ENCODE results near the gene TBC1D2B.
"Not testable (repeated sequence)": the region's sequence is repeated elsewhere in the genome, so short reads cannot be mapped to it uniquely, and the experiment has no call there.

The TBC1D2B gene

DNA sequence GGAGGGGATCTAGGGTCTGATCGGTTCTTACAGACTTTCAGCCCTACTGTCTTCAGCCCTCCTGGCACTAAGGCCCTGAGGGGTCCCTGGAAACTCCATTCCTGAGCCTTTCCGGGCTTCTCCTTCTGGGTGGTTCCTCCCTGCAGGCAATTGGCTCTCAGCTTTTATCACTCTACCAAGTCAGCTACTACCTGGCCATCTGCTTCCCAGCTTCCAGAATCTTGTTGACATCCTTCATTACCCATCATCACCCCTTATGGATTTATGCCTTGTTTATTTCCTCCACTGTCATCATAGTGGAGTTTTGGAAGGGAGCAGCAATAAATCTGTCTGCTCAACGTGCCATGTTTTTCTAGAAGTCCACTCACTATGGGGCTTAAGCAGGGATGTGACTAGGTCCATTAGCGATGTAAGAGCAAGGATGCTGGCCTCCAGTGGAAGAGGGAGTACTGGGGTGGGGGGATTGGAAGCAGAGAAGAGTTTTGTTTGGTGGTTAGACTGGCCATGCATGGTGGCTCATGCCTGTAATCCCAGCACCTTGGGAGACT lies 106.6 kb downstream of the TBC1D2B start:
- H3K27me3 ChIP-seq (ENCODE audit: control insufficient read depth in 1 of 2, insufficient read depth in 2 of 2, low read length in 2 of 2); H3K27ac ChIP-seq (ENCODE audit: low read length); H3K9me3 ChIP-seq (ENCODE audit: control insufficient read depth in 2 of 2, low read length in 2 of 2); H3K4me3 ChIP-seq (ENCODE audit: low read length in 2 of 2); H3K36me3 ChIP-seq (ENCODE audit: control insufficient read depth in 2 of 2, insufficient read depth in 2 of 2, low read length in 2 of 2); H3K9ac ChIP-seq (ENCODE audit: low read length in 2 of 2): not testable (repeated sequence)
- peaks cover 22% of the 10 kb centered on the region for H3K4me1 ChIP-seq (ENCODE audit: control insufficient read depth, insufficient read depth, low read length)

DNA sequence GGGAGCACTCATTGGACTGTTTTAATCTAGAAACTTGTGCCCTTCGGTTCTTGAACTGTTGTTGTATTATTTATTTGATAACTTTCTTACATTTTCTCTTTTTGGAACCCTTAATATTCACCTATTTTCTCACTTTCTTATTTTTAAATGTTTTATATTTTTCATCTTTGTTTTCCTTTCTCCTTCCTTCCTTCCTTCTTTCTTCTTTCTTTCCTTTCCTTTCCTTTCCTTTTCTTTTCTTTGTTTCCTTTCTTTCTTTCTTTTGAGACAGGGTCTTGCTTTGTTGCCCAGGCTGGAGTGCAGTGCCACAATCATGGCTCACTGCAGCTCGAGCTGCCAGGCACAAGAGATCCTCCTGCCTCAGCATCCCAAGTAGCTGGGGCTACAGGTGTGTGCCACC lies 108.5 kb downstream of the TBC1D2B start:
- Histone ChIP-seq H3K27me3 (ENCODE audit: control insufficient read depth in 1 of 2, insufficient read depth in 2 of 2, low read length in 2 of 2) (no peaks in the 10 kb centered on the region), H3K9ac (ENCODE audit: low read length in 2 of 2) (no peak overlapping the region), H3K36me3 (ENCODE audit: control insufficient read depth in 2 of 2, insufficient read depth in 2 of 2, low read length in 2 of 2) (no peaks in the 10 kb centered on the region), H3K27ac (ENCODE audit: low read length) (no peak overlapping the region), H3K9me3 (ENCODE audit: control insufficient read depth in 2 of 2, low read length in 2 of 2) (no peaks in the 10 kb centered on the region), H3K4me3 (ENCODE audit: low read length in 2 of 2) (no peak overlapping the region), H3K4me1 (ENCODE audit: control insufficient read depth, insufficient read depth, low read length) (peaks cover 5% of the 10 kb centered on the region)

DNA sequence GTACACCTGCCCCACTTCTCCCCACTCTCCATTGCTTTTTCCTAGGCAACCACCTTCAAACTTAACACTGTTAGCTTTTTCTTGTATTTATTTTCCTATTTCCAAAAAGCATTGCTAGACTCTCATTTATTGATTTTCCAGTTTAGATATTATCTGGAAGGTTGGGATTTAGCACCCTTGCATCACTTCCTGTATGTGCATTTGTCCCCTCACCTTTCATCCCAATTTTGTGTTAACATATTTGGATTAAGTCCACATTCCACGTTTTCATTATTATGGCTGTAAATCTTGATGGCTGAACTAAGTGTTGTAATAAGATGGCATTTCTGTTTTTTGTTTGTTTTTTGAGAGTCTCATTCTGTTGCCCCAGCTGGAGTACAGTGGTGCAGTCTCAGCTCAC lies 109.7 kb downstream of the TBC1D2B start:
- no peak overlapping the region for H3K27ac ChIP-seq (ENCODE audit: low read length)
- H3K4me1 ChIP-seq (ENCODE audit: control insufficient read depth, insufficient read depth, low read length): no peaks in the 10 kb centered on the region
- H3K9me3 ChIP-seq (ENCODE audit: control insufficient read depth in 2 of 2, low read length in 2 of 2): no peaks in the 10 kb centered on the region
- no peaks in the 10 kb centered on the region for H3K36me3 ChIP-seq (ENCODE audit: control insufficient read depth in 2 of 2, insufficient read depth in 2 of 2, low read length in 2 of 2)
- no peak overlapping the region for H3K9ac ChIP-seq (ENCODE audit: low read length in 2 of 2)
- no peaks in the 10 kb centered on the region for H3K27me3 ChIP-seq (ENCODE audit: control insufficient read depth in 1 of 2, insufficient read depth in 2 of 2, low read length in 2 of 2)
- H3K4me3 ChIP-seq (ENCODE audit: low read length in 2 of 2): no peak overlapping the region

DNA sequence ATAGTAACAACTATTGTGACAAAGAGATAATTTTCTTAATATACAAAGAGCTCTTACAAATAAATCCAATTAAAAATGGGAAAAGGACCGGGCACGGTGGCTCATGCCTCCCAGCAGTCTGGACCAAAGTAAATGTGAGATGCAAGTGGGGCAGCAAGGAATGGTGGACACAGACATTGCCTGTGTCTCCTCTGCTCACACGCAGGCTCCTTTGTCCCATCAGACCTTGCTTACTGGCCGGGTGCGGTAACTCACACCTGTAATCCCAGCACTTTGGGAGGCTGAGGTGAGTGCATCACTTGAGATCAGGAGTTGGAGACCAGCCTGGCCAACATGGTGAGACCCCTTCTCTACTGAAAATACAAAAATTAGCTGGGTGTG lies 110.3 kb downstream of the TBC1D2B start:
- not testable (repeated sequence) for H3K36me3 ChIP-seq (ENCODE audit: control insufficient read depth in 2 of 2, insufficient read depth in 2 of 2, low read length in 2 of 2)

DNA sequence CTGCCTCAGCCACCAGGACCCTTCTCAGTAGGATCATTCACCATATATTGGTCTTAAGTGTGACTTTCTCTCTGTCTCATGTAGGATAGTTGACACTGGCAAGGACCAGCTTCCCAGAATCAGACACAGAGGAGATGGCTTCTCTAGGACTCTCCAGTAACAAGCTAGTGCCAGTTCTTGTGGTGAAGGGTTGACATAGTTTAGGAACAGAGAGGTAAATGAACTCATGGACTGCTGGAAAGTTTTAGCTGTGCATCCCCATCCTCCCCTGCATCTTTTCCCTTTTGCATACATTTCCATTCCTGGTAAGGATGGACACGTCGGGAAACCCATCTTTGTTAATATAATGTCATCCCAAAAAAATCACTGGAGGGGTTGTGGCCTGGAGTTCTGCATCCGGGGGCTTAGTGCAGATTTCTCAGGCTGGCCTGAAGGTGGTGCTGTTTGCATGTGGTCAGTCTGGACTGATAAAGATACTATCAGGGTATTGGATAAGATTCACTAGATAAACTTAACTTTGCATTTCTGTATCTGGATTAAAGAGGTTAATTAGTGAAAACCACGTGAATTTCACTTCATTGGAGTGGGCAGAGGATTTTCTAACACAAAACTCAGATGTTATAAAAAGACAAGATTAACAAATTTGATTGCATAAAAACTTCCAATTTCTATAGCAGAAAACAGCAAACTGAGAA lies 110.8 kb downstream of the TBC1D2B start:
- Histone ChIP-seq H3K36me3 (ENCODE audit: control insufficient read depth in 2 of 2, insufficient read depth in 2 of 2, low read length in 2 of 2) (no peaks in the 10 kb centered on the region), H3K4me3 (ENCODE audit: low read length in 2 of 2) (no peak overlapping the region), H3K27me3 (ENCODE audit: control insufficient read depth in 1 of 2, insufficient read depth in 2 of 2, low read length in 2 of 2) (no peaks in the 10 kb centered on the region), H3K9ac (ENCODE audit: low read length in 2 of 2) (peak overlapping the region in 1 of 2 donors; percentile 5), H3K27ac (ENCODE audit: low read length) (no peak overlapping the region), H3K9me3 (ENCODE audit: control insufficient read depth in 2 of 2, low read length in 2 of 2) (no peaks in the 10 kb centered on the region), H3K4me1 (ENCODE audit: control insufficient read depth, insufficient read depth, low read length) (no peaks in the 10 kb centered on the region)

More for the DNA sequence above, 110.3 kb downstream of the TBC1D2B start:
- H3K27me3 ChIP-seq (ENCODE audit: control insufficient read depth in 1 of 2, insufficient read depth in 2 of 2, low read length in 2 of 2); H3K9ac ChIP-seq (ENCODE audit: low read length in 2 of 2); H3K27ac ChIP-seq (ENCODE audit: low read length); H3K4me1 ChIP-seq (ENCODE audit: control insufficient read depth, insufficient read depth, low read length); H3K9me3 ChIP-seq (ENCODE audit: control insufficient read depth in 2 of 2, low read length in 2 of 2); H3K4me3 ChIP-seq (ENCODE audit: low read length in 2 of 2): not testable (repeated sequence)

DNA sequence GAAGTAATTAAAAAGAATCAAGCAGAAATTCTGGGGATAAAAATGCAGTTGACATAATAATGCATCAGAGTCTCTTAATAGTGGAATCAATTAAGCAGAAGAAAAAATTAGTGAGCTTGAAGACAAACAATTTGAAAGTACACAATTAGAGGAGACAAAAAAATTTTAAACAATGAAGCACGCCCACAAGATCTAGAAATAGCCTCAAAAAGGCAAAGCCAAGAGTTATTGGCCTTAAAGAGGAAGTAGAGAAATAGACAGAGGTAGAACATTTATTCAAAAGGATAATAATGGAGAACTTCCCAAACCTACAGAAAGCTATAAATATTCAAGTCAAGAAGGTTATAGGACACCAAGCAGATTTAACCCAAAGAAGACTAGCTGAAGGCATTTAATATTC lies 113.3 kb downstream of the TBC1D2B start:
- Histone ChIP-seq H3K9me3 (ENCODE audit: control insufficient read depth in 2 of 2, low read length in 2 of 2) (no peaks in the 10 kb centered on the region), H3K36me3 (ENCODE audit: control insufficient read depth in 2 of 2, insufficient read depth in 2 of 2, low read length in 2 of 2) (no peaks in the 10 kb centered on the region), H3K9ac (ENCODE audit: low read length in 2 of 2) (no peak overlapping the region), H3K27me3 (ENCODE audit: control insufficient read depth in 1 of 2, insufficient read depth in 2 of 2, low read length in 2 of 2) (no peaks in the 10 kb centered on the region), H3K4me1 (ENCODE audit: control insufficient read depth, insufficient read depth, low read length) (peaks cover 6% of the 10 kb centered on the region), H3K27ac (ENCODE audit: low read length) (no peak overlapping the region), H3K4me3 (ENCODE audit: low read length in 2 of 2) (no peak overlapping the region)

DNA sequence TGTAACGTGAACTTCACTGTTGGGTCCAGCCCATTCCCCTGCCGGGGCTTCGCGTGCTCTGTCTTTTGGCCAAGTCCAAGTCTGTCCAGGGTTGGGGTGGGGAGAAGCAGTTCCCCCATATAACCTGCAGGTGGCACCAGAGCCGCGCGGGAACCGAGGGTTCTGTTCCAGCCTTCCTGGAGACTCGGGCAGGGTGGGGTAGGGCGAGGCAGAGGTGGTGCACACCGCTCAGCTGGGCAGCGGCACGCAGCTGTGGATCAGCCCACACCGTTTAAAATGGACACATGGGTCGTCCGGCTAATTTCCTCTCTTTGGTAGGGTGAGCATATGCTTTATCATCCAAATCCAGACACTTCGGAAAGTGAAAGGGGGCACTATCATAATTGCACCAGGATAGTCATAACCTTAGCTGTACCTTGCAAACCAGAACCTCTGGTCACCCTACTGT lies 118.1 kb downstream of the TBC1D2B start:
- Histone ChIP-seq H3K4me3 (ENCODE audit: low read length in 2 of 2) (peak overlapping the region; percentile 60 to 69), H3K27ac (ENCODE audit: low read length) (no peak overlapping the region), H3K27me3 (ENCODE audit: control insufficient read depth in 1 of 2, insufficient read depth in 2 of 2, low read length in 2 of 2) (no peaks in the 10 kb centered on the region), H3K9ac (ENCODE audit: low read length in 2 of 2) (peak overlapping the region in 1 of 2 donors; percentile 42), H3K4me1 (ENCODE audit: control insufficient read depth, insufficient read depth, low read length) (peaks cover 7% of the 10 kb centered on the region), H3K9me3 (ENCODE audit: control insufficient read depth in 2 of 2, low read length in 2 of 2) (no peaks in the 10 kb centered on the region), H3K36me3 (ENCODE audit: control insufficient read depth in 2 of 2, insufficient read depth in 2 of 2, low read length in 2 of 2) (no peaks in the 10 kb centered on the region)

DNA sequence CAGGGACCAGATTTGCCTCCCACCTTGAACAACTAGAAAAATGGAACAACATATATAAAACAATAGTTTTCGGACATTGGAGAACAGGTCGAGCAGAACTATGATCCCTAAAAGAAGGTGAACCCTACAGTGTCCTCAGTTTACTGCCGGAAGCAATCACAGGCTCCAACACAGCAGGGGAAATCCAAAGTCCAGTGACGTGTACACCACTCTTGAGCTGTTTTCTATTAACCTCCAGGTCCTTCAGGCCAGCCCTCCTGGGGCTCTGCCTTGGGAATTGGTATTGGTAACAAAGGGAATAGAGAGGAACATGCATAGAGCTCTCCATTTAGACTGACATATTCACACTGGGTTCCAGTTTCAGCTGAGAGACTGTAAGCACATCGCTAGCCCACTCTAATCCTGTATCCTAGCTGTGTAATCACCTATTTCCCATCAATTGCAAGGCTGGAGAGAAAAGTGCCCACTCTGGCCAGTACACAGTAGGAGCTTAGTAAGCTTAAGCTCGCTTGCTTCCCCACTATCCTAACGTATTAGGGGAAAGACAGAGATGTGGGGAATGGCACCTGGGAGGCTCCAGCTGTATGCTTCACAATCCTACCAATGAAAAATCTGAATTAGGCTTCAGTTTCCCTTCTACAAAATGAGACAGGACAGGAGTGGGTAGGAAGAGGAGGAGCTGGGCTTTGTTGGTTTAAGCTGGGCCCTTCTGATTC lies 118.6 kb downstream of the TBC1D2B start:
- not testable (repeated sequence) for H3K27ac ChIP-seq (ENCODE audit: low read length); H3K9me3 ChIP-seq (ENCODE audit: control insufficient read depth in 2 of 2, low read length in 2 of 2); H3K9ac ChIP-seq (ENCODE audit: low read length in 2 of 2); H3K4me1 ChIP-seq (ENCODE audit: control insufficient read depth, insufficient read depth, low read length); H3K36me3 ChIP-seq (ENCODE audit: control insufficient read depth in 2 of 2, insufficient read depth in 2 of 2, low read length in 2 of 2); H3K27me3 ChIP-seq (ENCODE audit: control insufficient read depth in 1 of 2, insufficient read depth in 2 of 2, low read length in 2 of 2)
- H3K4me3 ChIP-seq (ENCODE audit: low read length in 2 of 2): peak overlapping the region in 1 of 2 donors; percentile 69

DNA sequence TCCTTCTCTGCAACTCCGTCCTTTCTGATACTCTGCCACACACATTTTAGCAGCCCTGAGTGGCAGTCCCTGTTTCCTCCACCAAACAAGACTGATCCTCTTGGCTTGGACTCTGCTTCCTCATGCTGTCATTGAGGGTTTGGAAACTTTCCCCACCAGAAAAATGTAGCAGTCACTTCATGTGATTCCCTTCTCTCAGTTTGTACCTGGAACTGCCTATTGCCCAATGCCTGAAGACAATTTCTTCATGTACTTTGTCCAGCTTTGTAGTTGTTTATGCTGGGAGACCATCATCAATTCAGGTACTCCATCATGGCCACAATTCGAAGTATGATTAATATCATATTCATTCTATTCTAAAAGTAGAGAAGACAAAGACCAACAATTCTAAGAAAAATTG lies 119.5 kb downstream of the TBC1D2B start:
- not testable (repeated sequence) for H3K27ac ChIP-seq (ENCODE audit: low read length); H3K9ac ChIP-seq (ENCODE audit: low read length in 2 of 2); H3K4me3 ChIP-seq (ENCODE audit: low read length in 2 of 2); H3K4me1 ChIP-seq (ENCODE audit: control insufficient read depth, insufficient read depth, low read length); H3K36me3 ChIP-seq (ENCODE audit: control insufficient read depth in 2 of 2, insufficient read depth in 2 of 2, low read length in 2 of 2); H3K27me3 ChIP-seq (ENCODE audit: control insufficient read depth in 1 of 2, insufficient read depth in 2 of 2, low read length in 2 of 2); H3K9me3 ChIP-seq (ENCODE audit: control insufficient read depth in 2 of 2, low read length in 2 of 2)

DNA sequence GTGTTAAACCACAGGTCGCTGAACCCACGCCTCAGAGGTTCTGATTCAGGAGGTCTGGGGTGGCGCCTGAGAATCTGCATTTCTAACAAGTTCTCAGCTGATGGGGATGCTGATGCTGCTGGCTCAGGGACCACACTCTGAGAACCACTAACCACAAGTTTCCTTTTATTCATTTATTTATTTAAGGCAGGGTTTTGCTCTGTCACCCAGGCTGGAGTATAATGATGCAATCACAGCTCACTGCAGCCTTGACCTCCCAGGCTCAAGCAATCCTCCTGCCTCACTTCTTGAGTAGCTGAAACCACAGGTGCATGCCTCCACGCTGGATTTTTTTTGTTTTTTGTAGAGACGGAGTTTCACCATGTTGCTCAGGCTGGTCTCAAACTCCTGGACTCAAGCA lies 123.6 kb downstream of the TBC1D2B start:
- H3K9me3 ChIP-seq (ENCODE audit: control insufficient read depth in 2 of 2, low read length in 2 of 2); H3K27ac ChIP-seq (ENCODE audit: low read length); H3K4me3 ChIP-seq (ENCODE audit: low read length in 2 of 2); H3K4me1 ChIP-seq (ENCODE audit: control insufficient read depth, insufficient read depth, low read length); H3K9ac ChIP-seq (ENCODE audit: low read length in 2 of 2); H3K27me3 ChIP-seq (ENCODE audit: control insufficient read depth in 1 of 2, insufficient read depth in 2 of 2, low read length in 2 of 2); H3K36me3 ChIP-seq (ENCODE audit: control insufficient read depth in 2 of 2, insufficient read depth in 2 of 2, low read length in 2 of 2): not testable (repeated sequence)

DNA sequence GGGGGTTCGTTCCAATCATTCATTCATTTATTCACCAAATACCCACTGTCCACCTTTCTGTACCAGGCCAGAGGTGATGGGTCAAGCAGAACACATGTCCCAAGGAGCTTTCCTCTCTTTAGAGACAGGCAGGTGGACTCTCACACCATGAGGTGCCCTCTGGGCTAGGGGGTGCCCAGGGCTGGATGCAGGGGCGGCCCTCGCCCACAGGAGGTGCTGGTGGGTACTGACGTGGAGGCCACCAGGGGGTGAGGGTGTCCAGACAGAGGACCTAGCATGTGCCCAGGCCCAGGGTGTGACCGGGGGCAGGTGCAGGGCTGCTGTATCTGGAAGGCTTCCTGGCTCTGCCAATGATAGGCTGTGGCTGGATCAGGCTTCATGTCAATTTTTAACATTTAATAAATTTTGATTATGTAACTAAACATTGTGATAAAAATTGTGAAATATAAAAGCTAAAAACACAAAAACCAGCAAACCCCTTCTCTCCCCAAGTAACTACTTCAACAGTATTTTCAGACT lies 124.5 kb downstream of the TBC1D2B start:
- not testable (repeated sequence) for H3K9ac ChIP-seq (ENCODE audit: low read length in 2 of 2); H3K9me3 ChIP-seq (ENCODE audit: control insufficient read depth in 2 of 2, low read length in 2 of 2)

More for the DNA sequence above, 124.5 kb downstream of the TBC1D2B start:
- H3K27me3 ChIP-seq (ENCODE audit: control insufficient read depth in 1 of 2, insufficient read depth in 2 of 2, low read length in 2 of 2); H3K4me3 ChIP-seq (ENCODE audit: low read length in 2 of 2); H3K27ac ChIP-seq (ENCODE audit: low read length); H3K36me3 ChIP-seq (ENCODE audit: control insufficient read depth in 2 of 2, insufficient read depth in 2 of 2, low read length in 2 of 2); H3K4me1 ChIP-seq (ENCODE audit: control insufficient read depth, insufficient read depth, low read length): not testable (repeated sequence)

Data from stomach smooth muscle (tissue), 2 donors.